ENCODE data around the gene CCNG1.

GRCh38 chr5:163467682-163468081 lies 30.3 kb downstream of the CCNG1 start:
- TF ChIP-seq, protein P1, sequence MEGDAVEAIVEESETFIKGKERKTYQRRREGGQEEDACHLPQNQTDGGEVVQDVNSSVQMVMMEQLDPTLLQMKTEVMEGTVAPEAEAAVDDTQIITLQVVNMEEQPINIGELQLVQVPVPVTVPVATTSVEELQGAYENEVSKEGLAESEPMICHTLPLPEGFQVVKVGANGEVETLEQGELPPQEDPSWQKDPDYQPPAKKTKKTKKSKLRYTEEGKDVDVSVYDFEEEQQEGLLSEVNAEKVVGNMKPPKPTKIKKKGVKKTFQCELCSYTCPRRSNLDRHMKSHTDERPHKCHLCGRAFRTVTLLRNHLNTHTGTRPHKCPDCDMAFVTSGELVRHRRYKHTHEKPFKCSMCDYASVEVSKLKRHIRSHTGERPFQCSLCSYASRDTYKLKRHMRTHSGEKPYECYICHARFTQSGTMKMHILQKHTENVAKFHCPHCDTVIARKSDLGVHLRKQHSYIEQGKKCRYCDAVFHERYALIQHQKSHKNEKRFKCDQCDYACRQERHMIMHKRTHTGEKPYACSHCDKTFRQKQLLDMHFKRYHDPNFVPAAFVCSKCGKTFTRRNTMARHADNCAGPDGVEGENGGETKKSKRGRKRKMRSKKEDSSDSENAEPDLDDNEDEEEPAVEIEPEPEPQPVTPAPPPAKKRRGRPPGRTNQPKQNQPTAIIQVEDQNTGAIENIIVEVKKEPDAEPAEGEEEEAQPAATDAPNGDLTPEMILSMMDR (conservative IDR thresholded peaks at IDR 0.05 in 1 of 2, IDR thresholded peaks at IDR 0.05 in 1 of 2; ENCODE audit: low read depth in 1 of 2, low read length in 2 of 2): no peak
- no peak for TF ChIP-seq EZH2 (IDR thresholded peaks at IDR 0.05; ENCODE audit: low read length, missing control alignments)

Data from fibroblast of lung (primary cell).